Hepatocyte (in vitro differentiated cells): Measurements from ENCODE around the gene AFAP1.

Experiments
- CTCF ChIP-seq: fragments of 200-600 bp; sonication (generic); IDR thresholded peaks from 2 replicates; pipeline ENCODE4 v1.5.1; 2016; ENCODE audit warnings: antibody characterized with exemption, mild to moderate bottlenecking; ENCODE audit not compliant: poor library complexity
- EZH2phosphoT487 ChIP-seq: fragments of 200-600 bp; sonication (generic); IDR thresholded peaks from one replicate; pipeline ENCODE4 v1.6.1; 2018; ENCODE audit warnings: antibody characterized with exemption, mild to moderate bottlenecking, low read depth, moderate library complexity; ENCODE audit not compliant: unreplicated experiment, severe bottlenecking

- TF ChIP-seq CTCF (no peak), EZH2phosphoT487 (no peak)
Observed at GRCh38 chr4:7890635-7891393, 48.8 kb downstream of the AFAP1 start.
